HepG2 (cell line): ENCODE results near the gene PLCB4. TPM values are rescaled to one million over a fixed set of nuclear protein-coding genes. Genes with fewer than 3 reads are reported as not detected.

ENCODE experiments used
- ARHGAP35 ChIP-seq: sonication (generic); formaldehyde crosslinking; IDR thresholded peaks from 2 replicates; pipeline ENCODE4 v1.9.0; 2022; ENCODE audit warnings: mild to moderate bottlenecking, inconsistent platforms, moderate library complexity, missing genetic modification reagents, borderline replicate concordance
- ASH2L ChIP-seq: fragments of 300-600, 200-600 bp; sonication (generic); IDR thresholded peaks from 2 replicates; pipeline ENCODE4 v1.7.0; 2017; ENCODE audit warnings: low read depth, mild to moderate bottlenecking, moderate library complexity, mixed read lengths, low read length; ENCODE audit not compliant: insufficient read length
- ELF3 ChIP-seq: IDR thresholded peaks from 2 replicates; pipeline ENCODE4 v1.6.1; 2016; ENCODE audit warnings: missing genetic modification reagents, missing compliant biosample characterization
- GABPB1 ChIP-seq: IDR thresholded peaks from 2 replicates; pipeline ENCODE4 v1.6.1; 2016; ENCODE audit warnings: mild to moderate bottlenecking, missing genetic modification reagents, moderate library complexity, missing compliant biosample characterization
- KDM2A ChIP-seq: sonication (generic); formaldehyde crosslinking; IDR thresholded peaks from 2 replicates; pipeline ENCODE4 v1.4.0; 2020; ENCODE audit warnings: low read depth, missing genetic modification reagents, borderline replicate concordance
- NFATC3 ChIP-seq: sonication (generic); formaldehyde crosslinking; IDR thresholded peaks from 2 replicates; pipeline ENCODE4 v1.5.1; 2020; ENCODE audit warnings: mild to moderate bottlenecking, missing genetic modification reagents
- PAX8 ChIP-seq: sonication (generic); formaldehyde crosslinking; IDR thresholded peaks from 2 replicates; pipeline ENCODE4 v1.8.0; 2022; ENCODE audit warnings: mild to moderate bottlenecking, missing genetic modification reagents, borderline replicate concordance
- RCOR2 ChIP-seq: IDR thresholded peaks from 2 replicates; pipeline ENCODE4 v1.6.1; 2016; ENCODE audit warnings: missing biosample characterization, missing genetic modification reagents
- RNF2 ChIP-seq: fragments of 450-650 bp; conservative IDR thresholded peaks from 2 replicates; pipeline ENCODE4 v1.6.1; 2016; ENCODE audit warnings: low read depth
- RORA ChIP-seq: sonication (generic); formaldehyde crosslinking; IDR thresholded peaks from 2 replicates; pipeline ENCODE4 v1.5.0; 2020; ENCODE audit warnings: mild to moderate bottlenecking, missing genetic modification reagents, moderate library complexity
- SRF ChIP-seq: IDR thresholded peaks from 2 replicates; pipeline ENCODE4 v1.6.1; 2011; ENCODE audit warnings: mild to moderate bottlenecking, low read depth, low read length, moderate library complexity
- TAF15 ChIP-seq: fragments of 200-400 bp; formaldehyde crosslinking; IDR thresholded peaks from one replicate; pipeline ENCODE4 v1.6.1; 2018; ENCODE audit warnings: mild to moderate bottlenecking, low read depth, low read length; ENCODE audit not compliant: poor library complexity, severe bottlenecking
- TEAD2 ChIP-seq: sonication (generic); formaldehyde crosslinking; IDR thresholded peaks from 2 replicates; pipeline ENCODE4 v1.9.0; 2021; ENCODE audit warnings: missing genetic modification reagents
- ZNF354B ChIP-seq: sonication (generic); formaldehyde crosslinking; IDR thresholded peaks from 2 replicates; pipeline ENCODE4 v1.8.0; 2022; ENCODE audit warnings: mild to moderate bottlenecking, missing genetic modification reagents
- ZNF891 ChIP-seq: sonication (generic); formaldehyde crosslinking; IDR thresholded peaks from 2 replicates; pipeline ENCODE4 v1.5.0; 2020; ENCODE audit warnings: mild to moderate bottlenecking, missing genetic modification reagents
- polyA plus RNA-seq, 8 experiments: library from polyadenylated mRNA; depleted of rRNA in 3 of 8; stranded (reverse) in 7 of 8; unstranded in 1 of 8; fragments of >200 nt; fragmentation: Illumina TruSeq in 4 of 8; extraction: Trizol in 4 of 8; gene quantifications; 2 replicates each; pipeline versions ENCODE4 v1.2.1 to v1.2.3, GENCODE V29; 2011 to 2016; ENCODE audit warnings: low read depth in 4 of 8, missing spikeins in 1 of 8, mixed read lengths in 1 of 8; ENCODE audit not compliant: insufficient read depth in 1 of 8
- total RNA-seq, 5 experiments: library from RNA; depleted of rRNA; stranded (reverse); fragments of >200 nt; fragmentation: Illumina TruSeq; extraction: Trizol; gene quantifications; 2 replicates each; pipeline ENCODE4 v1.2.3, GENCODE V29; 2016; ENCODE audit warnings: low read depth in 1 of 5
- TF ChIP-seq, protein P1 (sequence below), 2 experiments: sonication (generic) in 1 of 2; formaldehyde crosslinking in 1 of 2; IDR thresholded peaks; 2 replicates each; pipeline versions ENCODE4 v1.6.1 to v1.9.0; 2014 to 2022; ENCODE audit warnings: antibody characterized with exemption in 1 of 2, borderline replicate concordance in 1 of 2, inconsistent platforms in 1 of 2, low read depth in 1 of 2, missing genetic modification reagents in 1 of 2
- TF ChIP-seq, protein P2 (sequence below): sonication (generic); formaldehyde crosslinking; IDR thresholded peaks from 2 replicates; pipeline ENCODE4 v1.4.0; 2020; ENCODE audit warnings: missing genetic modification reagents
- TF ChIP-seq, protein P3 (sequence below): sonication (generic); formaldehyde crosslinking; IDR thresholded peaks from 2 replicates; pipeline ENCODE4 v1.5.1; 2020; ENCODE audit warnings: mild to moderate bottlenecking, missing genetic modification reagents, borderline replicate concordance
- TF ChIP-seq, protein P4 (sequence below): sonication (generic); formaldehyde crosslinking; IDR thresholded peaks from 2 replicates; pipeline ENCODE4 v1.4.0; 2020; ENCODE audit warnings: missing genetic modification reagents

The PLCB4 gene
- total and polyA plus RNA-seq, 2 of the 13 experiments (the other 11 are each of a cell fraction or from before 2014, with no cell fraction given), result 0.01 TPM; not detected in 1

DNA sequence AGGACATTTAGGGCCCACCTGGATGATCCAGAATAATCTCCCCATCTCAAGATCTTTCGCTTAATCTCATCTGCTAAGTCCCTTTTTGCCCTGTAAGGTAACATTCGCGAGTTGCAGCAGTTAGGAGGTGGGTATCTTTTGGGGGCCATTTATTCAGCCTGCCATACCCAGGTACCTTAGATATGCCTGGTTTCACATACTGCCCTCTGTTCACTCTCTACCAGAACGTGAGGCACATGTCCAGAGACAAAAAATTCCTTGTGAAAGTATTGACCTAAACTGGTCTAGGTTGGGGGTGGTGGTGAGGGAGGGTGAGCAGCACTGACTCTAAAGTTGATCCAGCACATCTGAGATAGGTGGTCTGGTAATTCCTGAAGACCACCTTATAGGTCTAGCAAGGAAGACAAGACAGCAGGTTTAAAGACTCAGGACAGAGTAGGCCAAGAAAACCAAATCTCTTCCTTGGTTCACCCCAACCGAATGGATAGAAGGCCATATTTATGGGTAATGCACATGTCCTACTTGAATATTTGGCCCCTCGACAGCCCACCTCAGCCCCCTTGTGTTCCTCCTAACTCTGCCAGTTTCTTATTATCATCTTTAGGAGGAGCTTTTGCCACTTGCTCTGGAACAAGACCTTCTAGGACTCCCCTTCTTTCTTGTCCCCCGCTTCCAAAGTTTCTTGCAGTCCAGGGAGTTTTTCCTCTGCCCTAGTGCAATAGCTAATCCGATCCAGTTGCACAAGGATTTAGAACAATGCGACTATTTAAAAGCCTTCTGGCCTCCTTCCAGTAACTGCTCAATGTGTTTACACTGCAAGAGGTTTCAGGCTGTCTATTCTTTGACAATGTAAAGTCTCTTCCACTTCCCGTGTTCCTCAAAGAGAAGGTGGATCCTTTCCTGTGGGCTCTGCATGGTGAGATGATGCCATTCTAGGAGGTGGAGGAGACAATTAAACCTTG, 232.5 kb downstream of the PLCB4 start (continued):
- TF ChIP-seq, protein P1, sequence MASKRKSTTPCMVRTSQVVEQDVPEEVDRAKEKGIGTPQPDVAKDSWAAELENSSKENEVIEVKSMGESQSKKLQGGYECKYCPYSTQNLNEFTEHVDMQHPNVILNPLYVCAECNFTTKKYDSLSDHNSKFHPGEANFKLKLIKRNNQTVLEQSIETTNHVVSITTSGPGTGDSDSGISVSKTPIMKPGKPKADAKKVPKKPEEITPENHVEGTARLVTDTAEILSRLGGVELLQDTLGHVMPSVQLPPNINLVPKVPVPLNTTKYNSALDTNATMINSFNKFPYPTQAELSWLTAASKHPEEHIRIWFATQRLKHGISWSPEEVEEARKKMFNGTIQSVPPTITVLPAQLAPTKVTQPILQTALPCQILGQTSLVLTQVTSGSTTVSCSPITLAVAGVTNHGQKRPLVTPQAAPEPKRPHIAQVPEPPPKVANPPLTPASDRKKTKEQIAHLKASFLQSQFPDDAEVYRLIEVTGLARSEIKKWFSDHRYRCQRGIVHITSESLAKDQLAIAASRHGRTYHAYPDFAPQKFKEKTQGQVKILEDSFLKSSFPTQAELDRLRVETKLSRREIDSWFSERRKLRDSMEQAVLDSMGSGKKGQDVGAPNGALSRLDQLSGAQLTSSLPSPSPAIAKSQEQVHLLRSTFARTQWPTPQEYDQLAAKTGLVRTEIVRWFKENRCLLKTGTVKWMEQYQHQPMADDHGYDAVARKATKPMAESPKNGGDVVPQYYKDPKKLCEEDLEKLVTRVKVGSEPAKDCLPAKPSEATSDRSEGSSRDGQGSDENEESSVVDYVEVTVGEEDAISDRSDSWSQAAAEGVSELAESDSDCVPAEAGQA (IDR thresholded peaks at IDR 0.05; ENCODE audit: low read depth), result no peak
- TF ChIP-seq, protein P1 (CRISPR knock-in tag; IDR thresholded peaks at IDR 0.05; ENCODE audit: borderline replicate concordance), result no peak
- no peak for TF ChIP-seq RNF2
- no peak for TF ChIP-seq ARHGAP35 (CRISPR knock-in tag)
- TF ChIP-seq PAX8, result no peak
- TF ChIP-seq, protein P2, sequence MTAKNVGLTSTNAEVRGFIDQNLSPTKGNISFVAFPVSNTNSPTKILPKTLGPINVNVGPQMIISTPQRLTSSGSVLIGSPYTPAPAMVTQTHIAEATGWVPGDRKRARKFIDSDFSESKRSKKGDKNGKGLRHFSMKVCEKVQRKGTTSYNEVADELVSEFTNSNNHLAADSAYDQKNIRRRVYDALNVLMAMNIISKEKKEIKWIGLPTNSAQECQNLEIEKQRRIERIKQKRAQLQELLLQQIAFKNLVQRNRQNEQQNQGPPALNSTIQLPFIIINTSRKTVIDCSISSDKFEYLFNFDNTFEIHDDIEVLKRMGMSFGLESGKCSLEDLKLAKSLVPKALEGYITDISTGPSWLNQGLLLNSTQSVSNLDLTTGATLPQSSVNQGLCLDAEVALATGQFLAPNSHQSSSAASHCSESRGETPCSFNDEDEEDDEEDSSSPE (CRISPR knock-in tag), result no peak
- TF ChIP-seq SRF, result no peak
- no peak for TF ChIP-seq NFATC3 (CRISPR knock-in tag)
- no peak for TF ChIP-seq TEAD2 (CRISPR knock-in tag)
- TF ChIP-seq RCOR2 (CRISPR knock-in tag), result peak; percentile 90
- TF ChIP-seq, protein P3, sequence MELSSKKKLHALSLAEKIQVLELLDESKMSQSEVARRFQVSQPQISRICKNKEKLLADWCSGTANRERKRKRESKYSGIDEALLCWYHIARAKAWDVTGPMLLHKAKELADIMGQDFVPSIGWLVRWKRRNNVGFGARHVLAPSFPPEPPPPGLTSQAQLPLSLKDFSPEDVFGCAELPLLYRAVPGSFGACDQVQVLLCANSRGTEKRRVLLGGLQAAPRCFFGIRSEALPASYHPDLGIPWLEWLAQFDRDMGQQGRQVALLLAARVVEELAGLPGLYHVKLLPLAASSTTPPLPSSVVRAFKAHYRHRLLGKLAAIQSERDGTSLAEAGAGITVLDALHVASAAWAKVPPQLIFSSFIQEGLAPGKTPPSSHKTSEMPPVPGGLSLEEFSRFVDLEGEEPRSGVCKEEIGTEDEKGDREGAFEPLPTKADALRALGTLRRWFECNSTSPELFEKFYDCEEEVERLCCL (CRISPR knock-in tag), result no peak
- no peak for TF ChIP-seq KDM2A
- TF ChIP-seq TAF15, result no peak
- peak; percentile 63 for TF ChIP-seq ASH2L
- no peak for TF ChIP-seq ZNF354B (CRISPR knock-in tag)
- no peak for TF ChIP-seq RORA (CRISPR knock-in tag)
- TF ChIP-seq ZNF891, result no peak
- peak; percentile 93 for TF ChIP-seq ELF3 (CRISPR knock-in tag)
- peak; percentile 66 for TF ChIP-seq GABPB1 (CRISPR knock-in tag)
- TF ChIP-seq, protein P4, sequence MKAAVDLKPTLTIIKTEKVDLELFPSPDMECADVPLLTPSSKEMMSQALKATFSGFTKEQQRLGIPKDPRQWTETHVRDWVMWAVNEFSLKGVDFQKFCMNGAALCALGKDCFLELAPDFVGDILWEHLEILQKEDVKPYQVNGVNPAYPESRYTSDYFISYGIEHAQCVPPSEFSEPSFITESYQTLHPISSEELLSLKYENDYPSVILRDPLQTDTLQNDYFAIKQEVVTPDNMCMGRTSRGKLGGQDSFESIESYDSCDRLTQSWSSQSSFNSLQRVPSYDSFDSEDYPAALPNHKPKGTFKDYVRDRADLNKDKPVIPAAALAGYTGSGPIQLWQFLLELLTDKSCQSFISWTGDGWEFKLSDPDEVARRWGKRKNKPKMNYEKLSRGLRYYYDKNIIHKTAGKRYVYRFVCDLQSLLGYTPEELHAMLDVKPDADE (CRISPR knock-in tag), result no peak
